Kidney (tissue), 14 donors: ENCODE results near the gene PATJ. TPM values are rescaled to one million over a fixed set of nuclear protein-coding genes. Genes with fewer than 3 reads are reported as not detected.

Source experiments
- DNase-seq, 5 donors: peaks; one replicate each; pipeline ENCODE4 v3.0.0-alpha.2; 2013 to 2020
- FAIRE-seq: peaks from 2 replicates; lab custom pipeline; 2012; peaks lifted over from hg19 to GRCh38; lab: Jason Lieb, UNC
- H3K27ac ChIP-seq, 2 donors: one replicate each; pipeline ENCODE4 v1.7.0; 2013; ENCODE audit warnings: low read depth in 2 of 2, low read length in 2 of 2, inconsistent platforms in 1 of 2
- H3K27me3 ChIP-seq: one replicate; pipeline ENCODE4 v1.7.1; 2013; ENCODE audit warnings: low read length, inconsistent platforms; ENCODE audit not compliant: control insufficient read depth, insufficient read depth
- H3K36me3 ChIP-seq, 3 donors: one replicate each; pipeline versions ENCODE4 v1.7.0 to v1.7.1; 2013; ENCODE audit warnings: low read length in 3 of 3, control low read depth in 1 of 3, inconsistent platforms in 1 of 3; ENCODE audit not compliant: insufficient read depth in 3 of 3, control insufficient read depth in 2 of 3
- H3K4me1 ChIP-seq, 3 donors: one replicate each; pipeline versions ENCODE4 v1.7.0 to v1.7.1; 2013; ENCODE audit warnings: low read length in 3 of 3, inconsistent platforms in 1 of 3, low read depth in 1 of 3; ENCODE audit not compliant: control insufficient read depth in 2 of 3, insufficient read depth in 2 of 3
- H3K4me3 ChIP-seq, 3 donors: one replicate each; pipeline versions ENCODE4 v1.7.0 to v1.8.1; 2013; ENCODE audit warnings: low read length in 3 of 3, control low read depth in 1 of 3, inconsistent platforms in 1 of 3
- H3K9ac ChIP-seq, 3 donors: one replicate each; pipeline versions ENCODE4 v1.7.0 to v1.7.1; 2013; ENCODE audit warnings: low read length in 3 of 3, control low read depth in 1 of 3, inconsistent platforms in 1 of 3
- H3K9me3 ChIP-seq, 3 donors: one replicate each; pipeline versions ENCODE4 v1.7.0 to v1.7.1; 2013; ENCODE audit warnings: low read length in 3 of 3, control low read depth in 1 of 3, inconsistent platforms in 1 of 3; ENCODE audit not compliant: control insufficient read depth in 2 of 3, insufficient read depth in 1 of 3
- intact Hi-C: fragments of 100-400 bp; cut with DNase I; formaldehyde crosslinking; loops from one replicate; pipeline ENCODE4 v1.11.1; 2022
- polyA plus RNA-seq: library from polyadenylated mRNA; stranded (reverse); fragments of 350-450 nt; fragmentation: Illumina TruSeq; extraction: RNeasy Lipid Tissue Mini Kit (QIAGEN cat#74804); gene quantifications from one replicate; pipeline ENCODE4 v1.2.3, GENCODE V29; 2014; ENCODE audit warnings: low read depth, low replicate concordance; ENCODE audit not compliant: insufficient read depth
- total RNA-seq: library from RNA; stranded (reverse); fragmentation: NEBNext Ultra II Directional; extraction: Animal tissue kit (Norgen Biotek cat#: 25700); gene quantifications from one replicate; pipeline ENCODE4 v1.2.1, GENCODE V29; 2021
- TF ChIP-seq, protein P1 (sequence below): IDR thresholded peaks from 3 replicates; pipeline ENCODE4 v1.5.1; 2012; ENCODE audit warnings: mild to moderate bottlenecking, moderate library complexity, borderline replicate concordance; ENCODE audit not compliant: insufficient read depth; ENCODE audit errors: extremely low read depth
- donor health status: control.
- donor health status: control.
- donor health status: control.
- donor health status: control.
- donor health status: control.
- donor health status: DM: yes; HTN: yes; CAD: no.
- donor health status: Normal renal cell carcinoma (clear cell type).

The PATJ gene
- total and polyA plus RNA-seq, 2 donors from 2014 or later = 44.0 to 98.0 TPM

DNA sequence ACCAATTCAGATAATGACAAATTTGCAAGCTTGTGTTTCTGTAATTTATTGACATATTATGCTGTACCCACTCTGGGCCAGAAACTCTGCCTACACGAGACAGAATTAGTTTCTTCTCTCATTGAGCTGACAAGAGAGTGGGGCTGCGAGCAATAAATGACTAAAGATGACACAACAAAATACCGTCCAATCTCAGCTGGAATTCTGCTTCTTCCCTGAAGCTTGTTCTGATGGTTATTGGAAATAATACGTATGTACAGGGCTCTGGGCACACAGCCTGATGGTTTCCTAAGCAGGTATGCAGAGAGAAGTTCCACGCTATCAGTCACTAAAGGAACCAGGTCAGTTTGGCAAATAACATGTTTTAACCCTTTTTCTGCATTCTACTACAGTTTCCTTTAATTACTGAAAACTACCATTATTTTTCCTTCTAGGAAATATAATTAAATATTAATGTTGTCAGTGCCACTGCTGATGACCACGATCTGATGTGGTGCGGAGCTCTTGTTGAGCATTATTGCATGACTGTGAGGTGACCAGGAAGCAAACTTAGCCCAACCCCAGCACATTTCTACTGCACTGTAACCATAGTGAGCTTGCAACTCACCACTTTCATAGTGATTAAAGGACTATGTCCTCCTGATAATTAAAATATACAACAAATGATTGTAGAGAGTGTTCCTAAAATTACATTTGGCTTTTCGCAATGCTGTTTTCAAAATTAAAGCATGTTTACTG lies 231.0 kb downstream of the PATJ start:
- Histone ChIP-seq H3K27me3 (no peaks in the 10 kb centered on the region), H3K36me3 (peaks cover 0 to 2% (median 0%) of the 10 kb centered on the region in 3 donors), H3K9me3 (no peaks in the 10 kb centered on the region), H3K27ac (no peak overlapping the region), H3K4me3 (no peak overlapping the region), H3K9ac (no peak overlapping the region), H3K4me1 (no peaks in the 10 kb centered on the region)
- DNase-seq (no peak), FAIRE-seq (no peak)
- intact Hi-C loops = no loop called here
- TF ChIP-seq, protein P1, sequence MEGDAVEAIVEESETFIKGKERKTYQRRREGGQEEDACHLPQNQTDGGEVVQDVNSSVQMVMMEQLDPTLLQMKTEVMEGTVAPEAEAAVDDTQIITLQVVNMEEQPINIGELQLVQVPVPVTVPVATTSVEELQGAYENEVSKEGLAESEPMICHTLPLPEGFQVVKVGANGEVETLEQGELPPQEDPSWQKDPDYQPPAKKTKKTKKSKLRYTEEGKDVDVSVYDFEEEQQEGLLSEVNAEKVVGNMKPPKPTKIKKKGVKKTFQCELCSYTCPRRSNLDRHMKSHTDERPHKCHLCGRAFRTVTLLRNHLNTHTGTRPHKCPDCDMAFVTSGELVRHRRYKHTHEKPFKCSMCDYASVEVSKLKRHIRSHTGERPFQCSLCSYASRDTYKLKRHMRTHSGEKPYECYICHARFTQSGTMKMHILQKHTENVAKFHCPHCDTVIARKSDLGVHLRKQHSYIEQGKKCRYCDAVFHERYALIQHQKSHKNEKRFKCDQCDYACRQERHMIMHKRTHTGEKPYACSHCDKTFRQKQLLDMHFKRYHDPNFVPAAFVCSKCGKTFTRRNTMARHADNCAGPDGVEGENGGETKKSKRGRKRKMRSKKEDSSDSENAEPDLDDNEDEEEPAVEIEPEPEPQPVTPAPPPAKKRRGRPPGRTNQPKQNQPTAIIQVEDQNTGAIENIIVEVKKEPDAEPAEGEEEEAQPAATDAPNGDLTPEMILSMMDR = no peak

DNA sequence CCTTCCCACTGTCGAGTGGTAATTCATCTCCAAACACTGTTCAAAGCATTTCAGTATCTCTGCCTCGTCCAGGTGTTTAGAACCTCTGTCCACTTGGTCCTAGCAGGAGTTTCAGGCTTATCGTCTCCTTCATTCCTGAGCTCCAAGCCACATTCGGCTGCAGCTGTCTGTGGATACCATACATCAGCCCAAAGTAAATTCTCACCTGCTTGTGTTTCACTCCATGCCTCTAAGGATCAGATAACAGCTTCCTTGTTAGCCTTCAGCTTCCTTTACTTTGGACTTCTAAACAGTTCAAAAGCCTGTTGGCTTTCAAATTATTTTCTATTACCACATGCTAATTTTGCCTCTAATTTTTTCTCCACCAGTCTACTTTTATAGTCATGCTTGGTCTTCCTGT lies 233.4 kb downstream of the PATJ start:
- intact Hi-C loops = no loop called here
- no peak overlapping the region for H3K9ac ChIP-seq
- H3K4me3 ChIP-seq = no peak overlapping the region
- H3K4me1 ChIP-seq = no peaks in the 10 kb centered on the region
- FAIRE-seq (no peak), DNase-seq (peak in 2 of 5 donors; percentile 38 to 57)
- no peaks in the 10 kb centered on the region for H3K36me3 ChIP-seq
- no peaks in the 10 kb centered on the region for H3K9me3 ChIP-seq
- TF ChIP-seq, protein P1 = no peak
- no peaks in the 10 kb centered on the region for H3K27me3 ChIP-seq
- no peak overlapping the region for H3K27ac ChIP-seq

DNA sequence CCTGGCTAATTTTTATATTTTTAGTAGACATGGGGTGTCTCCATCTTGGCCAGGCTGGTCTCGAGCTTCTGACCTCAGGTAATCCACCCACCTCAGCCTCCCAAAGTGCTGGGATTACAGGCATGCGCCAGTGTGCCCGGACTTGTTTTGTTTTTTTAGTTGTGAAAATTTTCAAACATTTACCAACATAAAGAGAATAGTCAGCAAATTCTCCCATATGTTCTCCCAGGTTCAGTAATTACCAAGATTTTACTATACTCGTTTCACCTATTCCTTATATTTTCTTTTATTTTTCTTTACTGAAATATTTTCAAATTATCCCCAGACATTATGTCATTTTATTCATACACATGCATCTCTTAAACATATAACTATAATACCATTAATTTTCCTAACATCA lies 234.3 kb downstream of the PATJ start:
- no peak overlapping the region for H3K9ac ChIP-seq
- no peak for DNase-seq
- TF ChIP-seq, protein P1 = no peak
- H3K4me1 ChIP-seq = no peaks in the 10 kb centered on the region
- no peak overlapping the region for H3K27ac ChIP-seq
- H3K9me3 ChIP-seq = no peaks in the 10 kb centered on the region
- FAIRE-seq = peak; percentile 62
- no peak overlapping the region for H3K4me3 ChIP-seq
- no peaks in the 10 kb centered on the region for H3K36me3 ChIP-seq
- intact Hi-C loops = no loop called here
- no peaks in the 10 kb centered on the region for H3K27me3 ChIP-seq
